ENCODE data around the gene PPP4R4.
"Not testable (repeated sequence)": the region's sequence is repeated elsewhere in the genome, so short reads cannot be mapped to it uniquely, and the experiment has no call there.

The PPP4R4 gene

GRCh38 chr14:94278731-94279130, 104.6 kb downstream of the PPP4R4 start:
- no peak for DNase-seq (ENCODE audit: low read depth)

GRCh38 chr14:94282991-94283723, 109.0 kb downstream of the PPP4R4 start:
- no peak for DNase-seq (ENCODE audit: low read depth)

GRCh38 chr14:94284221-94284620, 110.1 kb downstream of the PPP4R4 start:
- no peak for DNase-seq (ENCODE audit: low read depth)

GRCh38 chr14:94285158-94285557, 111.0 kb downstream of the PPP4R4 start:
- no peak for DNase-seq (ENCODE audit: low read depth)

- no peak for DNase-seq (ENCODE audit: low read depth)
Measured at GRCh38 chr14:94288610-94289465, 114.7 kb downstream of the PPP4R4 start.

GRCh38 chr14:94290197-94290596, 116.1 kb downstream of the PPP4R4 start:
- DNase-seq (ENCODE audit: low read depth) = no peak

GRCh38 chr14:94291159-94291905, 117.2 kb downstream of the PPP4R4 start:
- no peak for DNase-seq (ENCODE audit: low read depth)

- DNase-seq (ENCODE audit: low read depth) = no peak
Measured at GRCh38 chr14:94291906-94292525, 117.9 kb downstream of the PPP4R4 start.

GRCh38 chr14:94292526-94292871, 118.4 kb downstream of the PPP4R4 start:
- no peak for DNase-seq (ENCODE audit: low read depth)

GRCh38 chr14:94292872-94293577, 118.9 kb downstream of the PPP4R4 start, which contains the start of gene SERPINA10:
Gene SERPINA10 (minus strand): TSS chr14:94293268. CDS start chr14:94290593, 2,675 bp downstream.
- no peak for DNase-seq (ENCODE audit: low read depth)

- DNase-seq (ENCODE audit: low read depth) = no peak
Measured at GRCh38 chr14:94293578-94293924, 119.4 kb downstream of the PPP4R4 start.

GRCh38 chr14:94295360-94296180, 121.4 kb downstream of the PPP4R4 start:
- DNase-seq (ENCODE audit: low read depth) = no peak

GRCh38 chr14:94296181-94296545, 122.0 kb downstream of the PPP4R4 start:
- not testable (repeated sequence) for DNase-seq (ENCODE audit: low read depth)

- no peak for DNase-seq (ENCODE audit: low read depth)
Measured at GRCh38 chr14:94298130-94298529, 124.0 kb downstream of the PPP4R4 start.

GRCh38 chr14:94303111-94303510, 129.0 kb downstream of the PPP4R4 start:
- DNase-seq (ENCODE audit: low read depth) = no peak

GRCh38 chr14:94304243-94304642, 130.1 kb downstream of the PPP4R4 start:
- DNase-seq (ENCODE audit: low read depth) = no peak

- DNase-seq (ENCODE audit: low read depth) = no peak
Measured at GRCh38 chr14:94305620-94306019, 131.5 kb downstream of the PPP4R4 start.

GRCh38 chr14:94306047-94306978, 132.2 kb downstream of the PPP4R4 start:
- no peak for DNase-seq (ENCODE audit: low read depth)

GRCh38 chr14:94307410-94307992, 133.4 kb downstream of the PPP4R4 start:
- no peak for DNase-seq (ENCODE audit: low read depth)

Data from GM04504 (cell line).